ENCODE measurements around the gene LRRC63.

The LRRC63 gene

DNA sequence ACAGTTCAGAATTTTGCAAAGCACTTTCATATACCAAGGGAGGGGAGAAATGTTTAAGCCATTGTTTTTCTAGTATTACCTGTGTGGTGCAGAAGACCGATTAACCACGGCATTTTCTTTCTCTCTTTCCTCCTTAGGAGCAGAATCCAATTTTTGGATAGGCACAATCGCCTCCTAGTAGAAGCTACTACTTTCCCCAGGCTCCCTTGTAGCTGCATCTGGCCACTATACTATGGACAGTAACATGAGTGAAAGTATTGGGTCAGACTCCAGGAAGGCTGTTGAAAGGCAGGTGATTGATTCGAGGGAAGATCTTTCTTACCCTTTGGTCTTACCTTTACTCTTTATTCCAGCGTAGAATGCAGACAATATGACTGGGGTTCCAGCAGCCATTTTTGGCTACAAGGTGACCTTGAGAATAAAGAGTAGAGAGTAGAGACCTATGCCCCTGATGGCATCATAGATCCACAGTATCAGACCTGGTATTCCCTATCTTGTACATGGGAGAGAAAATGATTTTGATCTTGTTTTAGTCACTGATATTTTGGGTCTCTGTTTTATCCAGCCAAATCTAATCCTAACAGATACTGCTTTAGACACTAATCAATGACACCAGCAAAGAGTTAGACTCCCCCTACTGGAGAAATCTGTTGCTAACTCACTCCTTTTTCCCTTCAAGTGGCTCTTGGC is 77.0 kb downstream of the LRRC63 start:
- in situ Hi-C loops (cut with MboI; ENCODE audit: low sequenced_read_pairs, unreplicated experiment) = no loop called here
- peak; percentile 59 for DNase-seq (ENCODE audit: low spot score)
- TF ChIP-seq, protein P1, sequence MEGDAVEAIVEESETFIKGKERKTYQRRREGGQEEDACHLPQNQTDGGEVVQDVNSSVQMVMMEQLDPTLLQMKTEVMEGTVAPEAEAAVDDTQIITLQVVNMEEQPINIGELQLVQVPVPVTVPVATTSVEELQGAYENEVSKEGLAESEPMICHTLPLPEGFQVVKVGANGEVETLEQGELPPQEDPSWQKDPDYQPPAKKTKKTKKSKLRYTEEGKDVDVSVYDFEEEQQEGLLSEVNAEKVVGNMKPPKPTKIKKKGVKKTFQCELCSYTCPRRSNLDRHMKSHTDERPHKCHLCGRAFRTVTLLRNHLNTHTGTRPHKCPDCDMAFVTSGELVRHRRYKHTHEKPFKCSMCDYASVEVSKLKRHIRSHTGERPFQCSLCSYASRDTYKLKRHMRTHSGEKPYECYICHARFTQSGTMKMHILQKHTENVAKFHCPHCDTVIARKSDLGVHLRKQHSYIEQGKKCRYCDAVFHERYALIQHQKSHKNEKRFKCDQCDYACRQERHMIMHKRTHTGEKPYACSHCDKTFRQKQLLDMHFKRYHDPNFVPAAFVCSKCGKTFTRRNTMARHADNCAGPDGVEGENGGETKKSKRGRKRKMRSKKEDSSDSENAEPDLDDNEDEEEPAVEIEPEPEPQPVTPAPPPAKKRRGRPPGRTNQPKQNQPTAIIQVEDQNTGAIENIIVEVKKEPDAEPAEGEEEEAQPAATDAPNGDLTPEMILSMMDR (IDR thresholded peaks at IDR 0.05; ENCODE audit: borderline replicate concordance, control extremely low read depth, extremely low read depth, insufficient read depth, missing control alignments) = peak; percentile 59

DNA sequence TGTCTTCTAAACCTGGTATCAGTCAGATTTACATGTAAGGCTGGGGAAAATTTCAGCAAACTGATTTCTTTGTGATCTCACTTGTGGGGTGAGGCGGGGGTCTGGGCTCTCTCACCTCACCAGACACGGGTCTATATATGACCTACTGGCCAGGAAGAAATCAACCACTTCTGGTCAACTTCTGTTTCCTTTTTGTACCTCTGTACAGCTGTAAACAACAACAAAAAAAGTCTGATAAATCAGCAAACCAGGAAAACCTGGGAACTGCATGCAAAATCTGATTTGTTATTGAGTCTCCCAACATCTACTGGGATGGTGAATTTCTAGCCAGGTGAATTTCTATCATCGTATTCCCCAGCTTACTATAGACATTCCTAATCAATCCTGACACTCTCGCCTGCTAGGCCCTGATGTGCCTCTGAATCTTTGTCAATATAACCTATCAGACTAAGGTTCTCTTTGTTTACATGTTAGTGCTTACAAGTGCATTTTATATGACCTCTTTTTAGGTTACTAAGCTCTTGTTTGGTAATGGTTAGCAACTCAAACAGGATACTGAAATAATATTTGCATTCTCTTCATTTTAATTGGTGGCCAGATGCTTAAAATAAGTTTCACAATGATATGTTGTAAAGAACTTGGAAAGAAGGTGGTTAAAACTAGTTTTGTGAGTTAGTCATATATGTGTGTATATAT is 77.7 kb downstream of the LRRC63 start:
- no peak for DNase-seq (ENCODE audit: low spot score)
- TF ChIP-seq, protein P1 (IDR thresholded peaks at IDR 0.05; ENCODE audit: borderline replicate concordance, control extremely low read depth, extremely low read depth, insufficient read depth, missing control alignments) = no peak
- in situ Hi-C loops (cut with MboI; ENCODE audit: low sequenced_read_pairs, unreplicated experiment) = no loop called here

DNA sequence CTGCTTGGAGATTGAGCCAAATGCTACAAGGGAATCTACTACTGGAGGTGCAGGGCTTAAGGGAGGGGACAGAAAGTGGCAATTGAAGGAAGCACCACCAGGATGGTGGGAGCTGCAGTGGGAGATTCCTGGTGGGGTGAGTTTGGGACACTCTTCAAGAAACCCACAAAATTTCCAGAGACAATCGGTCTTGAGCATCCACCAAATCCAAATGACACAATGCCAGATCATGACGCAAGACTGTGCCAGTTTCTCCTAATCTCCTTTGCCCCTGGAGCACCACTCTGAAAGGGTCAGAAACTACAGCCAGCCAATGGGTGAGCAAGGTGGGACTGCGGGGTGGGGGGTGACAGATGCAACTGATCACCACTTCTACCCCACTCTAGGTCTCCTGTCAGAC is 78.7 kb downstream of the LRRC63 start:
- in situ Hi-C loops (cut with MboI; ENCODE audit: low sequenced_read_pairs, unreplicated experiment) = no loop called here
- TF ChIP-seq, protein P1 (IDR thresholded peaks at IDR 0.05; ENCODE audit: borderline replicate concordance, control extremely low read depth, extremely low read depth, insufficient read depth, missing control alignments) = no peak
- DNase-seq (ENCODE audit: low spot score) = no peak

DNA sequence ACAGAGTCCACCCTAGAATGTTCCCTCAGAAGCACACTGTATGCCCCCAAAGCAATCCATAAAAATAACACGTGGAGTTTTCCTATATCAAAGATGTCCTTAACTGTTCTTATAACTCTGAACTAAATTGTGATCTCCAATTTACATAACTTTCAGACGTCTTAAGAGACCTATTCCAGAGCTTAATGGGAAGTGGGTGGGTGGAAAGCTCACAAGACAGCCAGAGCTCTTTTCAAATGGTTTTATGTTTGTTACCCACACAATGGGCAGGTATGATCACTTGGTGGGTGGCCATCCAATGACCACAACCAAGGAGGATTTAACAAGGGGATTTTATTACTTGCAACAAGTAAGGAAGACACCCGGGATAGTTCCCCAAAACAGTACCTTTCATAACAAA is 81.7 kb downstream of the LRRC63 start:
- in situ Hi-C loops (cut with MboI; ENCODE audit: low sequenced_read_pairs, unreplicated experiment) = no loop called here
- TF ChIP-seq, protein P1 (IDR thresholded peaks at IDR 0.05; ENCODE audit: borderline replicate concordance, control extremely low read depth, extremely low read depth, insufficient read depth, missing control alignments) = no peak

DNA sequence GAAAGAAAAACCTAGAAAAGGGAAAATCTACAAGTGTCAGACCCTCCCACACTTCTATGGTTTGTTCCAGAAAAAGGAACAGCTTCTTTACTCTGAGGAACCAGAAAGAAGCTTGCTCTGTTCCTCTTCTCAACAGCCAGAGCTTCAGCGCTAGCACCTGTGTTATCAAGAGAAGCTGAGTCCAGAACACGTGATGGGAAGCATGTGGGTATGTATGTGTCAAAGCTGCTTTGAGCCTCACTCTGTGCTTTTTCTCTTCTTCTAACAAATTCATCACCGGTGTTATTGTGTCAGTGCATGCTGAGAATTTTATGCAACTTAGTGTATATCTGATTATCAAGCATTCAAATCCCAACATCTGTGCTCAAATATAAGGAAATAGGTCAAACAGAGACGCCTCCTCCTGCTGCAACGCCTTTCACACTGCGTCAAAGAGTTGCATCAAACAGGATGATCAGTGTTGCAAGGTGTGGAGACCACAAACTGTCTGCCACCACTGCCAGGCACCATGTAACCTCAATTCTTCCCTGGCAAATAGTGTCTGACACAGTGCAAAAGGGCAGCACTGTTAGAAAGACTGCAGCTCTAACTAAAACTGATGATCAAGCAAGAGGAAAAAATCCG is 83.9 kb downstream of the LRRC63 start:
- in situ Hi-C loops (cut with MboI; ENCODE audit: low sequenced_read_pairs, unreplicated experiment) = no loop called here
- DNase-seq (ENCODE audit: low spot score) = peak; percentile 35
- TF ChIP-seq, protein P1 (IDR thresholded peaks at IDR 0.05; ENCODE audit: borderline replicate concordance, control extremely low read depth, extremely low read depth, insufficient read depth, missing control alignments) = no peak

More for the DNA sequence above, 81.7 kb downstream of the LRRC63 start:
- no peak for DNase-seq (ENCODE audit: low spot score)

DNA sequence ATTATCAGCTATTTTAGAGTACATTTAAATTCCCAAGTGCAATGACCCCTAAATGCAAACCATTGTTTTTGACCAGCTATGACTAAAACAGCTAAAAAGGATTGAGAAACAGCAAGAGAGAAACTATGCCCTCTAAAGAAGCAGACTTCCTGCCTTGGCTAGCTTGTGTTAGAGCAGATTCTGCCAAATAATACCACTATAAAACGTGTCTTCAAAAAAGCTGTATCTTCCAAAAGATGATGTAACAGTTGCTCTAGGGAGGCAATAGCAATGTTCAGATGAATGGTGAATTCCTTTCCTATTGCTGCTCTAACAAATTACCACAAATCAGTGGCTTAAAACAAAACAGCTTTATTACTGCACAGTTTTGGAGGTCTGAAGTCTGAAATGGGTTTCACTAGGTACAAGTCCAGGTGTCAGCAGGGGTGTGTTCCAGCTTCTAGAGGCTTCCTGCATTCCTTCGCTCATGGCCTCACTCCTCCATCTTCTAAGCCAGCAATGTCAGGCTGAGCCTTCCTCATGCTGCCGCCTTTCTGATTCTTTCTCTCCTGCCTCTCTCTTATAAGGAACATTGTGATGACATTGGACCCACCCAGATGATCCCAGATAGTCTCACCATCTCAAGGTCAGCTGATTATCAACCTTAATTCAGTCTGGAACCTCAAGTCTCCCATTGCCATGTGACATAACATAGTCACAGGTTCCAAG is 84.5 kb downstream of the LRRC63 start:
- no peak for DNase-seq (ENCODE audit: low spot score)
- in situ Hi-C loops (cut with MboI; ENCODE audit: low sequenced_read_pairs, unreplicated experiment) = no loop called here
- TF ChIP-seq, protein P1 (IDR thresholded peaks at IDR 0.05; ENCODE audit: borderline replicate concordance, control extremely low read depth, extremely low read depth, insufficient read depth, missing control alignments) = no peak
